Activated CD4-positive, alpha-beta T cell treated with anti-CD3 and anti-CD28 coated beads, Interleukin-2, amount 50 U/mL, for 4 hours (primary cell): Measurements from ENCODE around the gene FAM90A26.
"Not testable (repeated sequence)": the region's sequence is repeated elsewhere in the genome, so short reads cannot be mapped to it uniquely, and the experiment has no call there.

Experiments used
- DNase-seq, 2 experiments: peaks; one replicate each; pipeline ENCODE4 v3.0.0-alpha.2; 2020

FAM90A26 gene

DNA sequence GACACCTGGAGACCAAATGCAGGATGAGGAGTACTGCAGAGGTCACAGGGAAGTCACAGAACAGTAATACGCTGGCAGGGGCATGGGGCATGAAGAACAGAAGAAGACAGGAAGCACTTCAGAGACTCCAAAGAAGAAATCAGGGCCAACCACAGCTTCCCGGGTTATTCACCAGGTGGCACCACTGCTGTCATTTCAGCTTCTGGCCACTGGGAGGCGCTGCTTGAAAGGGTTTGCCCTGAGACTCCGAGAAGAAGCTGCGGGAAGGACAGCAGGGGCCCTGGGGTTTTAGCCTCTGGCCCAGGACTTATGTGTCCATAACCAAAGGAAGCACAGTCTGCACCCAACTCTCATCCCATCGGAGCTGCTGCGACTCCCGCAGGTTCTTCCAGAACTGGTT, 4.2 kb upstream of the FAM90A26 start:
- DNase-seq, result not testable (repeated sequence)

DNA sequence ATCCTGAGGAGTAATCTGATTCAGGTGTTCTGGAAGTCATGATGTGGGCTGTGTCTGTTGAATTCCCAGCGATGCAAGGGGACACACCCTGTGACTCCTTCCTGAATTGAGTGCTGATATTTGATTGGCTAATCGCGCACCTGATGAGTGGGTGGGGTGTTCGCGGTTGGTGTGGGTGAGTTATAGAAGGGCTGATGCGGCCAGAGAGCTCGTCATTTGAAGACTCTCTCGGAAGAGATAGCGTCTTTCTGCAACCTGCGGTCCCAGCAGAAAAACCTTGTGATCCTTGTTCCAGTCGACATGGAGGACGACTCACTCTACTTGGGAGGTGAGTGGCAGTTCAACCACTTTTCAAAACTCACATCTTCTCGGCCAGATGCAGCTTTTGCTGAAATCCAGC, 40.1 kb downstream of the FAM90A26 start, which contains the start of gene USP17L10:
Gene USP17L10 (plus strand): TSS at position 301 of the 400 bp plus-strand sequence. CDS start 0 bp downstream, at position 301.
- not testable (repeated sequence) for DNase-seq

DNA sequence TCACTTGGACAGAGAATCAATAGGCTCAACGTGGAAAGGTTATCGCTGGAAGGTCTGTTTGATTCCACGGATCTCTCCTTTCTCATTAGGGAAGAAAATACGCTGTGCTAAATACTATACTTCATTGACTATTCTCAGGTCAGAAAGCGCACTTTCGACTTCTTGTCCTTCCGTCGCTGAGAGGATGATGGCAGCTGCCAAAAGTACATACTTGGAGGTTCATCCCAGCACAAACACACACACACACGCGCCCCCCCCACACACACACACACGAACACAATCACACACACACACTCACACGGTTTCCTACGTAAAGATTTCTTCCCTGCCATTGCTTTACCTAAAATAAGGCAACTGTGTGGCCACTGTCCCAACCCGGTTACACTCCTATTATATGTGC, 44.5 kb downstream of the FAM90A26 start:
- not testable (repeated sequence) for DNase-seq

DNA sequence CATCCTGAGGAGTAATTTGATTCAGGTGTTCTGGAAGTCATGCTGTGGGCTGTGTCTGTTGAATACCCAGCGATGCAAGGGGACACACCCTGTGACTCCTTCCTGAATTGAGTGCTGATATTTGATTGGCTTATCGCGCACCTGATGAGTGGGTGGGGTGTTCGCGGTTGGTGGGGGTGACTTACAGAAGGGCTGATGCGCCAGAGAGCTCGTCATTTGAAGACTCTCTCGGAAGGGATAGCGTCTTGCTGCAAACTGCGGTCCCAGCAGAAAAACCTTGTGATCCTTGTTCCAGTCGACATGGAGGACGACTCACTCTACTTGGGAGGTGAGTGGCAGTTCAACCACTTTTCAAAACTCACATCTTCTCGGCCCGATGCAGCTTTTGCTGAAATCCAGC, 44.9 kb downstream of the FAM90A26 start, which contains the start of gene USP17L11:
Gene USP17L11 (plus strand): TSS at position 301 of the 400 bp plus-strand sequence. CDS start 0 bp downstream, at position 301.
- not testable (repeated sequence) for DNase-seq

DNA sequence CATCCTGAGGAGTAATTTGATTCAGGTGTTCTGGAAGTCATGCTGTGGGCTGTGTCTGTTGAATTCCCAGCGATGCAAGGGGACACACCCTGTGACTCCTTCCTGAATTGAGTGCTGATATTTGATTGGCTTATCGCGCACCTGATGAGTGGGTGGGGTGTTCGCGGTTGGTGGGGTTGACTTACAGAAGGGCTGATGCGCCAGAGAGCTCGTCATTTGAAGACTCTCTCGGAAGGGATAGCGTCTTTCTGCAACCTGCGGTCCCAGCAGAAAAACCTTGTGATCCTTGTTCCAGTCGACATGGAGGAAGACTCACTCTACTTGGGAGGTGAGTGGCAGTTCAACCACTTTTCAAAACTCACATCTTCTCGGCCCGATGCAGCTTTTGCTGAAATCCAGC, 49.6 kb downstream of the FAM90A26 start, which contains the start of gene USP17L12:
Gene USP17L12 (plus strand): TSS at position 301 of the 400 bp plus-strand sequence. CDS start 0 bp downstream, at position 301.
- DNase-seq, result not testable (repeated sequence)

DNA sequence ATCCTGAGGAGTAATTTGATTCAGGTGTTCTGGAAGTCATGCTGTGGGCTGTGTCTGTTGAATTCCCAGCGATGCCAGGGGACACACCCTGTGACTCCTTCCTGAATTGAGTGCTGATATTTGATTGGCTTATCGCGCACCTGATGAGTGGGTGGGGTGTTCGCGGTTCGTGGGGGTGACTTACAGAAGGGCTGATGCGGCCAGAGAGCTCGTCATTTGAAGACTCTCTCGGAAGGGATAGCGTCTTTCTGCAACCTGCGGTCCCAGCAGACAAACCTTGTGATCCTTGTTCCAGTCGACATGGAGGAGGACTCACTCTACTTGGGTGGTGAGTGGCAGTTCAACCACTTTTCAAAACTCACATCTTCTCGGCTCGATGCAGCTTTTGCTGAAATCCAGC, 54.4 kb downstream of the FAM90A26 start, which contains the start of gene USP17L13:
Gene USP17L13 (plus strand): TSS at position 301 of the 400 bp plus-strand sequence. CDS start 0 bp downstream, at position 301.
- not testable (repeated sequence) for DNase-seq
